B cell (primary cell): Measurements from ENCODE around the gene DOCK8.

Experiments used
- CTCF ChIP-seq: fragments of 200-600 bp; IDR thresholded peaks from one replicate; pipeline ENCODE4 v1.8.0; 2022; ENCODE audit warnings: antibody characterized with exemption, mild to moderate bottlenecking
- EZH2 ChIP-seq: IDR thresholded peaks from 2 replicates; pipeline ENCODE4 v1.6.1; 2012; ENCODE audit warnings: borderline replicate concordance, low read depth, mild to moderate bottlenecking, moderate library complexity, low read length; ENCODE audit not compliant: insufficient read depth, poor library complexity, severe bottlenecking

DNA sequence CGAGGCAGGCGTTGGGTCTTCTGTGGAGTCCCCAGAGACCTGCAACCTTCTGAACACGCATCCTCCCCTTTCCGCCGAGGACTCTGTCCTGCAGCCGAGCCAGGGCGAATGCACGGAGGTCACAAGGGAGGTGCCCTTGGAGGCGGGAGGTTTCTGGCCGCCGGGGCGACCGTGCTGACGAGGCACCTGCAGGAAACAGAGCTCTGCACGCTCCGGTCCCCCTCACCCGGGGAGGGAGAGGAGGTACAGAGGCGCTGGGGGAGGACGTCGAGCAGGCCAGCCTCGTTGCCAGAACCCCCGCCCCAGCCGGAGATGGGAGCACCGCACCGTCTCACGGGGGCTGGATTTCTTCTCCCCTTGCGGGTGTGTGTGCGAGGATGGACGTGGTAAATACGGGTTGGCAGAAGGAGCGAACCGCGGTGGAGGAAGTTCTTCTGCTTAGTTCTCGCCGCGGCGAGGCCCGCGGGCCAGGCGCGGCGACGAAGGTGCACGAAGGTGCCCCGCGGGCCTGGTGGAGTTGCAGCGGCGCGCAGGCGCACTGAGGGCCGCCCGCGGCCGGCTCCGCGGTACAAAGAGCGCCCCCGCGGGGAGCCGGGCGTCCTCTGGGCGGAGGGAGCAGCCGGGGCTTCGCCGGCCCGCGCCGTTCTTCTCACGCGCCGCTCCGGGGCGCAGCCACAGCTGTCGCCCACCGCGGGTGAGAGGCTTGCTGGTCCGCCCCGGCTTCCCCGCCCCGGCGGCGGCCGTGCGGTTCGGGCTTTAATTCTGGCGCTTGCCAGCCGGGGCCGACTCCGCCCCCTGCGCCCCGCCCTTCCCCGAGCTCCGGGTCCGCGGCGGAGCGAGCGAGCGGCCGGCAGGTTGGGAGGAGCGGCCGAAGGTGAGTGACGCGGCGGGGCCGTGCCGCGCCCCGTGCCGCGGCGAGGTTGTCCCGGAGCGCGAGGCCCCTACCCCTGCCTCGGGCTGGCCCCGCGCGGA is 289.5 kb downstream of the DOCK8 start, which contains the start of gene KANK1:
- TF ChIP-seq CTCF (peak; percentile 57), EZH2 (no peak)
